ENCODE measurements around the gene GRAMD2B. TPM values are rescaled to one million over a fixed set of nuclear protein-coding genes. Genes with fewer than 3 reads are reported as not detected.

Gene GRAMD2B
- total RNA-seq (2021; ENCODE audit: unreplicated experiment) (7.2 TPM), Bru-seq, nascent RNA (percentile 59 among the genes with signal in this experiment), BruChase-seq, experiment 1, labeled RNA remaining after a 6-hour chase (percentile 39 among the genes with signal in this experiment), BruChase-seq, experiment 2, labeled RNA remaining after a 2-hour chase (percentile 44 among the genes with signal in this experiment)
- 3.2 and 3.3 TPM in 2 replicates for polyA plus RNA-seq (2012)
- long read RNA-seq, transcript GRAMD2B-201 (14 exons, 3,175 nt): major isoform, 8 of 18 reads
- long read RNA-seq, partial matches to known transcripts: 2 of 18 reads
- long read RNA-seq, other reads (novel, unspliced or antisense): 8 of 18 reads

DNA sequence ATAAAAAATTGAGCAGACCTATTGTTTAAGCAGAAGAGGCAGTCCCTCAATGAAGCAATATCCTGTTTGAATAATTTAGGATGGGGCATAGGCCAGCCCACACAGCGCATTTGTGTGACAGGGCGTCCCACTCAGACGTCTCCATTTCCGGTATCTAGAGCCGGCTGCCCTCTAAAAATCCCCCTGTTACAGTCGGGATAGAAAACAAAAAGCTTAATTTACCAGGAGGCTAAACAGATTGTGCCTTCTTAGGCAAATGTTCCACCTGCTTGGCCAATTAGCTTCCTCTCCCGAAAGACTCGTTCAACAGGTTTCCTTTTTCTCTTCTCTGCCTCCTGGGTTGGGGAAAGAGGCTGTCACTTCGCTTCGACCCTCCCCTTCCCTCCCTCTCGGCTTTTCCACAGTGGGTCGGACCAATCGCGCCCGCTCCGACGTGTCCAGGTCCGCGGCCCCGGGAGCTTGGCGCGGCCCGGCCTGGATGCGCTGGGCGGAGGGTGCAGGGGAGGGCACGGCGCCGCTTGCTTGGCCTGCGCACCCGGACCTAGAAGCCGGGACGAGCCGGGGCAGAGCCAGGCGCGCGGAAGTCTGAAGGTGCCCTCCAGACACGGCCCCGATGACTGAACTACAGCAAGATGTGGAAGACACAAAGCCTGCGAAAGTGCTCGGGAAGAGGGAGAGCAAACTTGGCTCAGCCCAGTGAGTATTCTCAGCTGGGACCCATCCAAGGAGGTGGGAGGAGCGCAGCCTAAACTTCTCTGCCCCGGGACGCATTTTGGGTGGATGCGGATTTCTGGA is at the start of gene GRAMD2B:
Gene GRAMD2B, plus strand, starts transcription at position 416 of the 795 bp plus-strand sequence. Its CDS starts 198 bp downstream, at position 614.
- no peaks in the 10 kb centered on the region for H3K9me2 ChIP-seq (ENCODE audit: insufficient read depth)
- H3K4me3 ChIP-seq (replicated peaks in 1 of 2; ENCODE audit: low read depth in 1 of 2, low read length in 2 of 2): peak within 1 kb of the TSS; percentile 70
- peaks cover 15% of the 10 kb centered on the region for H3K79me2 ChIP-seq (ENCODE audit: insufficient read depth, low read length)
- H3K27ac ChIP-seq (ENCODE audit: low read depth, low read length): peak within 1 kb of the TSS; percentile 80
- peak within 1 kb of the TSS; percentile 66 for H3K9ac ChIP-seq (ENCODE audit: low read length)
- DNase-seq (ENCODE audit: low read depth, low spot score): peak; percentile 83
- H2AFZ ChIP-seq (ENCODE audit: low read depth, low read length, poor library complexity, severe bottlenecking): peak within 1 kb of the TSS; percentile 3
- ChIA-PET POLR2A (interaction anchor here (0.7 to 1.0 kb wide), 2 partner anchors 10 to 51 kb away, joined by 3 read pairs; no protein-coding TSS in a partner anchor), RAD21 (ENCODE audit: low non-redundant PET in 1 of 2, low total read pairs in 2 of 2, uncharacterized antibody in 2 of 2, unreplicated experiment in 2 of 2) (no interaction called here), CTCF (interaction anchor here (1.6 kb wide), 1 partner anchor 77 kb away, joined by 4 read pairs; no protein-coding TSS in a partner anchor)
- H3K27me3 ChIP-seq (ENCODE audit: insufficient read depth, low read length): no peaks in the 10 kb centered on the region
- H3K9me3 ChIP-seq (ENCODE audit: control insufficient read depth in 1 of 2, insufficient read depth in 1 of 2, low read depth in 1 of 2, low read length in 2 of 2): no peaks in the 10 kb centered on the region
- H4K20me1 ChIP-seq (ENCODE audit: insufficient read depth): no peaks in the 10 kb centered on the region
- peaks cover 0 to 17% of the 10 kb centered on the region in 2 experiments; a peak in 1 of 4 replicates for H3K4me1 ChIP-seq (ENCODE audit: control insufficient read depth in 1 of 2, insufficient read depth in 2 of 2, low read length in 2 of 2)
- intact Hi-C loops (cut with micrococcal nuclease): no loop called here
- no peaks in the 10 kb centered on the region for H3K36me3 ChIP-seq (ENCODE audit: control insufficient read depth in 1 of 2, insufficient read depth in 2 of 2, low read length in 2 of 2)
- peak; percentile 96 for ATAC-seq
- peak within 1 kb of the TSS; percentile 77 for H3K4me2 ChIP-seq (ENCODE audit: low read length)
- BruUV-seq (replicated peaks): no TSS peak
- TF ChIP-seq, protein P1, sequence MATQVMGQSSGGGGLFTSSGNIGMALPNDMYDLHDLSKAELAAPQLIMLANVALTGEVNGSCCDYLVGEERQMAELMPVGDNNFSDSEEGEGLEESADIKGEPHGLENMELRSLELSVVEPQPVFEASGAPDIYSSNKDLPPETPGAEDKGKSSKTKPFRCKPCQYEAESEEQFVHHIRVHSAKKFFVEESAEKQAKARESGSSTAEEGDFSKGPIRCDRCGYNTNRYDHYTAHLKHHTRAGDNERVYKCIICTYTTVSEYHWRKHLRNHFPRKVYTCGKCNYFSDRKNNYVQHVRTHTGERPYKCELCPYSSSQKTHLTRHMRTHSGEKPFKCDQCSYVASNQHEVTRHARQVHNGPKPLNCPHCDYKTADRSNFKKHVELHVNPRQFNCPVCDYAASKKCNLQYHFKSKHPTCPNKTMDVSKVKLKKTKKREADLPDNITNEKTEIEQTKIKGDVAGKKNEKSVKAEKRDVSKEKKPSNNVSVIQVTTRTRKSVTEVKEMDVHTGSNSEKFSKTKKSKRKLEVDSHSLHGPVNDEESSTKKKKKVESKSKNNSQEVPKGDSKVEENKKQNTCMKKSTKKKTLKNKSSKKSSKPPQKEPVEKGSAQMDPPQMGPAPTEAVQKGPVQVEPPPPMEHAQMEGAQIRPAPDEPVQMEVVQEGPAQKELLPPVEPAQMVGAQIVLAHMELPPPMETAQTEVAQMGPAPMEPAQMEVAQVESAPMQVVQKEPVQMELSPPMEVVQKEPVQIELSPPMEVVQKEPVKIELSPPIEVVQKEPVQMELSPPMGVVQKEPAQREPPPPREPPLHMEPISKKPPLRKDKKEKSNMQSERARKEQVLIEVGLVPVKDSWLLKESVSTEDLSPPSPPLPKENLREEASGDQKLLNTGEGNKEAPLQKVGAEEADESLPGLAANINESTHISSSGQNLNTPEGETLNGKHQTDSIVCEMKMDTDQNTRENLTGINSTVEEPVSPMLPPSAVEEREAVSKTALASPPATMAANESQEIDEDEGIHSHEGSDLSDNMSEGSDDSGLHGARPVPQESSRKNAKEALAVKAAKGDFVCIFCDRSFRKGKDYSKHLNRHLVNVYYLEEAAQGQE (IDR thresholded peaks at IDR 0.05; ENCODE audit: low read depth): no peak
- TF ChIP-seq RAD21 (IDR thresholded peaks at IDR 0.05; ENCODE audit: low read depth) (no peak; the same call in 1 of the 2 replicates), SP1 (IDR thresholded peaks at IDR 0.05; ENCODE audit: low read depth) (peak; percentile 70), ATF3 (IDR thresholded peaks at IDR 0.05) (no peak), ELF1 (IDR thresholded peaks at IDR 0.05; ENCODE audit: borderline replicate concordance, low read depth) (no peak; the same call in 1 of the 2 replicates), ZFX (IDR thresholded peaks at IDR 0.05) (peak; percentile 75), SRF (IDR thresholded peaks at IDR 0.05; ENCODE audit: low read depth) (peak; percentile 59; the same call in 1 of the 2 replicates), SIN3A (IDR thresholded peaks at IDR 0.05; ENCODE audit: low read depth) (peak; percentile 74), CBX3 (IDR thresholded peaks at IDR 0.05; ENCODE audit: low read depth) (peak; percentile 71), TCF7L2 (IDR thresholded peaks at IDR 0.05; ENCODE audit: borderline replicate concordance, extremely low read depth, insufficient read depth, insufficient read length) (no peak), POLR2AphosphoS5 (IDR thresholded peaks at IDR 0.05; ENCODE audit: low read depth, low read length) (peak; percentile 86), POLR2A (IDR thresholded peaks at IDR 0.05; ENCODE audit: borderline replicate concordance, extremely low read depth, insufficient read depth, insufficient read length) (peak; percentile 53), EZH2 (IDR thresholded peaks at IDR 0.05) (no peak), EGR1 (IDR thresholded peaks at IDR 0.05; ENCODE audit: low read depth) (no peak), JUND (IDR thresholded peaks at IDR 0.05) (no peak)
- TF ChIP-seq, protein P2, sequence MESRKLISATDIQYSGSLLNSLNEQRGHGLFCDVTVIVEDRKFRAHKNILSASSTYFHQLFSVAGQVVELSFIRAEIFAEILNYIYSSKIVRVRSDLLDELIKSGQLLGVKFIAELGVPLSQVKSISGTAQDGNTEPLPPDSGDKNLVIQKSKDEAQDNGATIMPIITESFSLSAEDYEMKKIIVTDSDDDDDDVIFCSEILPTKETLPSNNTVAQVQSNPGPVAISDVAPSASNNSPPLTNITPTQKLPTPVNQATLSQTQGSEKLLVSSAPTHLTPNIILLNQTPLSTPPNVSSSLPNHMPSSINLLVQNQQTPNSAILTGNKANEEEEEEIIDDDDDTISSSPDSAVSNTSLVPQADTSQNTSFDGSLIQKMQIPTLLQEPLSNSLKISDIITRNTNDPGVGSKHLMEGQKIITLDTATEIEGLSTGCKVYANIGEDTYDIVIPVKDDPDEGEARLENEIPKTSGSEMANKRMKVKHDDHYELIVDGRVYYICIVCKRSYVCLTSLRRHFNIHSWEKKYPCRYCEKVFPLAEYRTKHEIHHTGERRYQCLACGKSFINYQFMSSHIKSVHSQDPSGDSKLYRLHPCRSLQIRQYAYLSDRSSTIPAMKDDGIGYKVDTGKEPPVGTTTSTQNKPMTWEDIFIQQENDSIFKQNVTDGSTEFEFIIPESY (IDR thresholded peaks at IDR 0.05; ENCODE audit: extremely low read depth, insufficient replicate concordance, low read length): no peak
- TF ChIP-seq, protein P3, sequence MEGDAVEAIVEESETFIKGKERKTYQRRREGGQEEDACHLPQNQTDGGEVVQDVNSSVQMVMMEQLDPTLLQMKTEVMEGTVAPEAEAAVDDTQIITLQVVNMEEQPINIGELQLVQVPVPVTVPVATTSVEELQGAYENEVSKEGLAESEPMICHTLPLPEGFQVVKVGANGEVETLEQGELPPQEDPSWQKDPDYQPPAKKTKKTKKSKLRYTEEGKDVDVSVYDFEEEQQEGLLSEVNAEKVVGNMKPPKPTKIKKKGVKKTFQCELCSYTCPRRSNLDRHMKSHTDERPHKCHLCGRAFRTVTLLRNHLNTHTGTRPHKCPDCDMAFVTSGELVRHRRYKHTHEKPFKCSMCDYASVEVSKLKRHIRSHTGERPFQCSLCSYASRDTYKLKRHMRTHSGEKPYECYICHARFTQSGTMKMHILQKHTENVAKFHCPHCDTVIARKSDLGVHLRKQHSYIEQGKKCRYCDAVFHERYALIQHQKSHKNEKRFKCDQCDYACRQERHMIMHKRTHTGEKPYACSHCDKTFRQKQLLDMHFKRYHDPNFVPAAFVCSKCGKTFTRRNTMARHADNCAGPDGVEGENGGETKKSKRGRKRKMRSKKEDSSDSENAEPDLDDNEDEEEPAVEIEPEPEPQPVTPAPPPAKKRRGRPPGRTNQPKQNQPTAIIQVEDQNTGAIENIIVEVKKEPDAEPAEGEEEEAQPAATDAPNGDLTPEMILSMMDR (IDR thresholded peaks at IDR 0.05 in 2 of 3, conservative IDR thresholded peaks at IDR 0.05 in 1 of 3; ENCODE audit: borderline replicate concordance in 1 of 3, insufficient read depth in 1 of 3, low read depth in 2 of 3, low read length in 2 of 3): no peak
